ENCODE data around the gene THSD7B.

The THSD7B gene

DNA sequence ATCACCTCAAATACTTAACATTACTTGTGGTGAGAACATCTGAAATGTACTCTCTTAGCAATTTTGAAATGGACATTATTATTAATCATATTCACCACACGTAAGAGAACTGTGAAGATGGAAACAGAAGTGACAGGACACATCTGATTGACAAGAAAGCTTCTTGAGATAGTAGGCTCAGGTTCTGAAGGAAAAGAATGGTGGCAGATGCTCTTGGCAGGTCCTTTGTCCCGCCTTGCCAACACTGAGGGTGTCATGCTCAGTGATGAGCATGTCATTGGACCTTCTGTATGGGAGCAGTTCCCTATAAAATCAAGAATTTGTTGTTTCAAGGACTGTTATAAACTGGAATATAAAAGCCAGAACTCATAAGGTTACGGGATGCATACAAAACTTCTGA, 428.1 kb downstream of the THSD7B start:
- DNase-seq (ENCODE audit: low spot score) = no peak

DNA sequence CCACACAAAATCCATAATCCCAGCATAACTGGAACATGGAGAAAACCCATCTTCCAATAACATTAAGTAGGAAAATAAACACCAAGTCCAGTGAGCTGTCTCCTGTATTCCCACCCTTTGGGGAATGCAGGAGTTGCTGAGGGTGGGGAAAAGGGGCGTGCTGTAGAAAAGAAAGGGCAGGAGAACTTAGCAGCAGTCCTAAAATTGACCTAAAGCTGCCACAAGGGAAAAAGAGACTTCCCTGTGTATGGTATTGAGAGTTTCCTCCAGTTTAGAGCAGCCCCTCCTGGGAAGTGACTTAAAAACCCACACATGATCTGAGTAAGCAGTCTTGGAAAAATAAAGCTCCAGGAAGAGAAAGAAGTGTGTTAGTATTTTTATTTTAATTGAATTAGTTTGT, 428.8 kb downstream of the THSD7B start:
- DNase-seq (ENCODE audit: low spot score) = no peak

DNA sequence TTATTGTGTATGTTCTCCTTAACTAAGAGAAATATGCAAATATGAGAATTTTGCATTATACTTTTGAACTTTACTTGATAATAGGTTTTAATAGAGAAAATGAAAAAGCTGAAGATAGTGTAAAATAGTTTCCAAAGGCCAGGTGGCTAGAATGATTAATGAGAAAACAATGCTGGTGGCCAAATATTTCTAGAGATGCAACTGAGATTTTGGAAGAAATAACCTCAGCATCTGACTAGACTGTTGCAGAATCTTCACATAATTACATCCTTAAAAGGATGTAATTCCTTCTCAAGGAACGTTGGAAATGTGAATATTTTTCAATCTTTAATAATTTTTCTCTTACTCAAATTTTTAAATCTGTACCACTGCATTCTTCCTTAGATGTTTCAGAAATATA, 434.4 kb downstream of the THSD7B start:
- DNase-seq (ENCODE audit: low spot score) = no peak

DNA sequence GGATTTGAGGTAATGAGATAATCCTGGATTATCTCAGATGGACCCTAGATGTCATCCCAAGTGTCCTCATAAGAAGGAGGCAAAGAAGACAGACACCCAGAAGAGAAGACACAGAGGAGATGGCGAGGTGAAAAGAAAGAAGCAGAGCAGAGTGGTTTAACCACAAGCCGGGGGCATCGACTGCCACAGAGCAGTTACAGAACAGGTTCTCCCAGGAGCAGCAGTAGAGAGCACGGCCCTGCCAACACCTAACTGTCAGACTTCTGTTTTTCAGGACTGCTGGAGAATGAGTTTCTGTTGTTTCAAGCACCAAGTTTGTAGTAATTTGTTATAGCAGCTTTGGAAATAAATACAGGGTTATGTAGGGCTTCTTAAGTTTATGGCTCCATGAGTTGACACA, 437.0 kb downstream of the THSD7B start:
- no peak for DNase-seq (ENCODE audit: low spot score)

DNA sequence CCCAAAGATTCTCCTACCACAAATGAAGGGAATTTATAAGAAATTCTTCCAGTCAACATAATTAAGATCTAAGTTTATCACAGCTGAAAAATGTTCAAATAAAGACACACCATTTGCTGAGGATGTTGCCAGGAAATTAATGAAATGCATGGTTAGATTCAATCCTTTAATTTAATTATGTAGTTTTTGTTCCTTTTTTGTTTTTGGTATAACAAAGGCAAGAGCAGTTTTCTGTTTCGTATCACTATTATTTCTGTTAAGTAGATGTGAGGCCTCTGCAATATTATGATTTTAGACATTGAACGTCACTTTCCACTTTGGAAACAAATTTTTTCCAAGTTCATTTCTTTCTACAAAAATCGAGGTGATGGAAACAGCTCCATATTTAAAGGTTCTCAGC, 440.0 kb downstream of the THSD7B start:
- no peak for DNase-seq (ENCODE audit: low spot score)

DNA sequence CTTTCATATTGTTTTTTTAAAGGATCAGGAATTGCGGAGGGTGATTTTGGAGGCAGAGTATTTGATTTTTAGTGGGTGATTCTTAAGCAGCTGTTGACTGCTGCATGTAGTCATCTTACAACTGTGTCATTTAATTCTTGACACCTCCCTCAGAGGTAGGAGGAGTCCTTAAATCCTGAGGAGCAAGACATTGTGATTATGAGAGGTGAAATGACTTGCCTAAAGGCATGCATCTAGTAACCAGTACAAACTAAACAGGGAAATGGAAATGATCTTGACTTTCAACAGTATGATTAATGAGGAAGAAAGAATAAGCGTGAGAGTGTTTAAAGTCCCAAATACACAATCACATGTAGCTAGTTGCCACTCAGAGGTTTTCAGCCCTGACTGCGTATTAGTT, 440.7 kb downstream of the THSD7B start:
- DNase-seq (ENCODE audit: low spot score) = no peak

DNA sequence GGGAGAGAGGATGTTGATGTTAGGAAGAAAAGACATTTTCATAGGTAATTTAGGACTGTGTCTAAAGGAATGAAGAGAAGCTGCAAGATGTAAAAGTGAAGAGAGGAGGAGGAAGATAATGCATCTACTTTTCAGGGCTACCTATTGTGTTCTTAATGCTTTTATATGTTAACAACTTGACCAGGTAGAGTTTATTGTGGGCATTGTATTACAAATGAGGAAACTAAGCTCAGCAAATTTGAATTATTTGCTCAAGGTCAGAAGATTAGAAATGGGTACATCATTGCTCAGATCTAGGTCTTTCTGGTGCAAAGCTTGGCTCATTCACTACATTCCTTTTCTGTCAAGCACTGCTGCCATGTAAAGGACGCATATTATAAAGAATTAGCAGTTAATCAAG, 441.7 kb downstream of the THSD7B start:
- DNase-seq (ENCODE audit: low spot score) = no peak

DNA sequence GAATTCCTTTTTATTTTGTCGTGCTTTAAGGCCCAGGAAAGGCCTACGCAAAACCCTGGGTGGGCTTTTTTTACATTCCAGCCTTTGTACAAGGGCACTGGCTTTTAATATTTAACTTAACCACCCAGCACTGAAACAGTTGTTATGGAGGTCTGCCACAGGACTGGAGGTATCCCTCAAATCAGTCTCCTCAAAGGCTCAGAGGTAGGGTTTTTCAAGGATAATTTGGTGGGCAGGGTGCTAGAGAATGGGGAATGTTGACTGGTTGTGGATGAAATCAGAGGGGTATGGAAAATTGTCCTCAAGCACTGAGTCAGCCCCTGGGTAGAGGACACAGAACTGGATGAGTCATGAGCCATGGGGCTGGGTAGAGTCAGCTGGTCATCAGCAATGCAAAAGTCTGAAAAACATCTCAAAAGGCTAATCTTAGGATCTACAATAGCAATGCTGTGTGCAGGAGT, 443.1 kb downstream of the THSD7B start:
- no peak for DNase-seq (ENCODE audit: low spot score)

DNA sequence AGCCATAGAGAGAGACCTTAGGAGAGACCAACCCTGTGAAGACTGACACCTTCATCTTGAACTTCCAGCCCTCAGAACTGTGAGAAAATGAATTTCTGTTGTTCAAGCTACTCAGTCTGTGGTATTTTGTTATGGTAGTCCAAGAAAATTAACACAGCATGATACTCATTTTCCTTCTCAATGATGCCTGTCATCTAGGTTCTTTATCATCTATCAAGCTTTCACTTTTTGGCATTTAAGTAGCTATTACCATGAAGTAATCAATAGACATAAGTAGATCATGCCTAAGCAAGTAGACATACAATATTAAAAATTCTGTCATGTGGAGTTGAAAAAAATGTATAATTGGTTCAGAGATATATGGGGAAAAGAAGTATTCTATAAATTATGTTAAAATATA, 444.7 kb downstream of the THSD7B start:
- DNase-seq (ENCODE audit: low spot score) = no peak

DNA sequence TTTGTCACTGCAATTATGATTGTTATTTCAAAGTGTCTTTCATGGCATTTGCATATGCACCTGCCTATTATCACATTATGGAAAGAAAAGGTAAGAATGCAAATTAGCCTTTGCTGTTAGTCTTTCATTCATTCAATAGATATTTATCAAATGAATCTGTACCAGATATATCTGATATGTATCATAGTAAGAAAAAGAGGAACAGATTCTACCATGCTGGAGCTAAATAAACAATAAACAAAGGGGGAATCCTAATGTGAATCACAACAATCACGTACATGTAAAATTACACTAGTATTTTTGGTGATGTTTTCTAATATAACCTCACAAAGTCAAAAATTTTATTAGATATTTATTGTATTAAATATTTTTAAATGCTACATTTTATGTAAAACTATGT, 446.4 kb downstream of the THSD7B start:
- no peak for DNase-seq (ENCODE audit: low spot score)

DNA sequence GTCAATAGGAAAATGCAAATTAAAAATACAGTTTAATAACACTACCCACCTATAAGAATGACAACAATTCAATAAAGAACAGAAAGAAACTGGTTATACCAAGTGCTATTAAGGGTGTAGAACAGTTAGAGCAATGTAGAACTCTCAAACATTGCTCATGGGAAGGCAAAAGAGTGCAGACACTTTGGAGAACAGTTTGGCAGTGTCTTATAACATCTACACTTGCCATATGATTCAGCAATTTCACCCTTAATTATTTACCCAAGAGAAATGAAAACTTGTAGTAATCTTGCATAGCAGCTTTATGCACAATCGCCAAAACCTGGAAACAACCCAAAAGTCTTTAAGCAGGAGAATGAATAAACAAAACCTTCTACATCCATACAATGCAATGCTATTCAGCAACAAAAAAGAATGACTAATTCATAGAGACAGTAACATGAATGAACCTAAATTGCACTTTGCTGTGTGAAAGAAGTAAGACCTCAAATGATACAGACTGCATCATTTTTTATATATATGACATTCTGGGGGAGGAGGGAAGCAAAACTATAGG, 455.2 kb downstream of the THSD7B start:
- DNase-seq (ENCODE audit: low spot score) = no peak

DNA sequence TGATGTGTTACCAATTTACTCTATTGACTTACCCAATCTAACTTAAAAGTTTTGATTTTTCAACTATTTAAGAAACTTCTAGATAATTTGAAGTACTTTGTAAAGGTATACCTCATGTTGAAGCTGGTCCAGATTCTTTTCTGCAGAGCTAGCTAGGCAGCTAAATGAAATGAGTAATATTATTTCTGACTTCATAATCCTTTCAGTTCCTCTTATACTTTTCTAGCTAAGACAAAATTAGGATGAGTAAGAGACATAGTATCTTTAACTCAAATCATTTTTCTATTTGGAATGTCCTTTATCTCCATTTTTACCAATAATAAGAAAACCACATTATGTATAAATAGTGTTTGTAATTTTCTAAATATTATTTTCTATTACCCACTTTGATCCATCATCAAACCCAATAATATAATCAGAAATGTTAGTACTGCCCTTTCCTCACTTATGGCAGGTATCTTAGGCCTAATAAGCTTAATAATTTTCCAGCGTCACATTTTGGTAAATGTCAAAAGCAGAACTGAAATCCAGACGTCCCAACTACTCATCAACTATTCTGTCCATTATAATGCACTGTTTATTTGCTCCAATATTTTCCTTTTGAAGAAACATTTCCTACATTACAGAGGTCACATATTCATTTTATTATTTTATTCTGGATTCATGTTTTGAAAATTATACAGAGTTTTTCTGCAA, 456.6 kb downstream of the THSD7B start:
- no peak for DNase-seq (ENCODE audit: low spot score)

DNA sequence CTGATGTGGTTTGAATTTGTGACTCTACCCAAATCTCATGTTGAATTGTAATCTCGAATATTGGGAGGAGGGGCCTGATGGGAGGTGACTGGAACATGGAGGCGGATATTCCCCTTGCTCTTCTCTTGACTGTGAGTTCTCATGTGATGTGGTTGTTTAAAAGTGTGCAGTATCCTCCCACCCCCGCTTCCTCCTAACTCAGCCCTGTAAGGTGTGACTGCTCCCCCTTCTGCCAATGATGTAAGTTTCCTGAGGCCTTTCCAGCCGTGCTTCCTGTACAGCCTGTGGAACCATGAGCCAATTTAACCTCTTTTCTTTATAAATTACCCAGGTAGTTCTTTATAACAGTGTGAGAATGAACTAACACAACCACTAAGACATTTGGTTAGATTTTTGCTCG, 458.4 kb downstream of the THSD7B start:
- DNase-seq (ENCODE audit: low spot score) = no peak

DNA sequence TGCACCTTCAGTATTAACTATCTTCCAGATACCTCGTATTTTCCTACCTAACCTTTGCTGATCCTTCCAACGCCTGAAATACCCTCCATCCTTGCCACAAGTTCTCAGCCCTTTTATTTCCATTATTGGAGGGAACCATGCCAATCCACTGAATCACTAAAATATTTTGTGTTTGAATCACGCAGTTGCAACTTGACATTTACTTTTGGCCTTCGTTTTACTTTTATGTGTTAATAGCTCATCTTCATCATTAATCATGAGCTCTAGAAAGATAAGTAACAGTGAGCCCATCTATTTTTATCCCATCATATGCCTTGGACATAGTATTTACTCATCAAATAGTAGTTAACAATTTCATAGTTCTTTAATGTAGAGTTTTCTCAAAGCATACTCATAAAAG, 463.2 kb downstream of the THSD7B start:
- DNase-seq (ENCODE audit: low spot score) = no peak

DNA sequence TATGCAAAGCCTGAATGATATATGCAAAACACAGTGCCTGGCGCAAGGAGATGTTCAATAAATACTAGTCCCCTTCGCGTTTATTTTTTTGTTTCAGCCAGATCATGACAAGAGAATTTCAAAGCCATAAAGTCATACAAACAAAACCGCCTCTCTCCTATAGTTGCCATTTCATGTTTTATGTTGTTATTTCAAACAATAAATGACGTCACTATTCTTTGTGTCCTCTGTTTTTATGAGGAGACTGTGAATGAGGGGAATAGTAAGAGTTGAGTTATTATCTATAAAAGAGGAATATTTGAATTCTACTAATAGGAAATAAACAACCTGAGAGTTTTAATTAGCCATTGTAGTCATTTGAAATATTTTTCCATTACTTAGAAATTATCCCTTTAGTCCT, 464.5 kb downstream of the THSD7B start:
- DNase-seq (ENCODE audit: low spot score) = no peak

DNA sequence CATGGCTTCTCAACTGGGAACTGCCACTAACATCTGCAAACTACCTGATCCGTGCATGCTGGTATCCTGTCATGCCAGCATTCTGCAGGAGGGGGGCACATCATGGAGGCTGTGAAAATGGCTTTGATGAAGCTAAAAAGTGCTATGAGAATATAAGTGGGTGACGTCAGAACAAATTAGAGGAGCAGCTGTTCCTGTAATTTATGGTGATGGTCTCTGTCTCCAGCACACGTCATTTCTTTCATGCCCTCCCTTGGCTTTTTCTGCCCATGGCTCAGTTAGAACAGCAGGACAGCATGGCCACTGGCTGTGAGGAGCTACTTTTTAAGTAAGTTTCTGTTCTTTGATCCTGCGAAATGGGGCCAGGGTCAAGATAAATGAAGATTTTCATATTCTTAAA, 466.3 kb downstream of the THSD7B start:
- DNase-seq (ENCODE audit: low spot score) = no peak

DNA sequence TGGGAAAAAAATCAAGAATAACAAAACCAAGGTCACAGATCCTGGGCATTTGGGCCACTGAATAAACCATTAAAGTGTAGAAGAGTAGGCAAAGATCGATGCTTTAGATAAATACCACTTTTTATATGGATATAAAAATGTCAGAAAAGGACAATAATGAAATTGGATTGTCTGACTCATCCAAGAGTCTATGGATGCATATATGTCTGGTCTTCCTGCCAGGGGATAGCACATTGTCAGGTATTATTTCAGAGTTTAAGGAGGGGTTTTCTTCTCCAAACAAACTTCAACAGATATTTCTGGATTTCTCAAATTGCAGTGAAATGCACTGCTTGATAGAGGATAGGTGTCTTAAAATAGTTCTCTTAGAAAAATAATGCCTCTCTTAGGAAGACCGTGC, 466.7 kb downstream of the THSD7B start:
- no peak for DNase-seq (ENCODE audit: low spot score)

DNA sequence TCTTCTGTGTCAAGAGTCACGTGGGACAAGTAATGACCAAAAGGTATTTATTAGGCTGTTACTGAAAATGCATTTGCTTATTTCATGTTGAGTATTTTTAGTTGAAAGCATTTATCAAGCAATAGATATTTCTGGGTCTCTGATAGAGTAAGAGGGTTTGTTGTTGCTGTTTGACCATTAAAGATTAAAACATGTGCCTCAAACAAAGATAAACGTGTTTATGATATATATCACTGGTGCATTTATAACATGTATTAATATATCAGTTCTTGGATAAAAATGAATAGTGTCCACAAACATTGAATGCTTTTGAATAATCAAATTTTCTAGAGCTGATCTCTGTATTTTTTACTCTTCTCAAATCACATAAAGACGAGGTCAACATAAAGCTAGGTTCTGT, 467.7 kb downstream of the THSD7B start:
- no peak for DNase-seq (ENCODE audit: low spot score)

DNA sequence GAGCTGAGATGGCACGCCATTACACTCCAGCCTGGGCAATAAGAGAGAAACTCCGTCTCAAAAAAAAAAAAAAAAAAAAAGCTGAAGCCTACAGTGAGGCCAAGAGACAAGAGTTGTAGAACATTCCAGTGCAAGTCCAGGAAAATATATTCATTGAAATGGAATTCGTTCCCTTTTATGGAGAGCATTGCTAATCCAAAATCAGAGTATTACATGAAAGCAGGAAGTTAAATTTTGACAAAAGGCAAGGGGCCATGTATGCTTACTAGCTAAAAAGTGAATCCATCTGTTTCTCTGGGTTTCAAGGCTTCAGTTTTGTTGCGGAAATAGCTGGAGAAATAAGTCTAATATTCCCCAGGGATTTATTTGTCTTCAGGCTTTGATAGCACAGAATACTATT, 471.7 kb downstream of the THSD7B start:
- no peak for DNase-seq (ENCODE audit: low spot score)

DNA sequence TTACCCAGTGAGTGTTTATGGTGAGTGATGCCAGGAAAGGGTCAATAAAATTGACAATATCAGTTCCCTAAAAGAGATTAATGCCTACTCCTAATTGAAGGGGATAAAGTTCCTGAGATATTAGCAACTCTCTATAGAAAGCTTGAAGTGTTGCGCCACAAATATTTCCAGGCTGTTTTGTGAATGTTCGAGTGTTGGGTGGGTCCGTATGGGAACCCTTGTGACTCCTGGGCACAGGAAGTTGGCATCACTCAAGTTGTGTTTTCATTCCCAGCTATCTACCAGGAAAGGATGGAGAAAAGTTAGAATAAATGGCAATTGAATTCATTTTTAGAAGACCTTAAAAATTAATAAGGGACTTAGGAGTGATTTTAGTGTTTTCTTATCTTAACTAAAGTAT, 472.7 kb downstream of the THSD7B start:
- no peak for DNase-seq (ENCODE audit: low spot score)

DNA sequence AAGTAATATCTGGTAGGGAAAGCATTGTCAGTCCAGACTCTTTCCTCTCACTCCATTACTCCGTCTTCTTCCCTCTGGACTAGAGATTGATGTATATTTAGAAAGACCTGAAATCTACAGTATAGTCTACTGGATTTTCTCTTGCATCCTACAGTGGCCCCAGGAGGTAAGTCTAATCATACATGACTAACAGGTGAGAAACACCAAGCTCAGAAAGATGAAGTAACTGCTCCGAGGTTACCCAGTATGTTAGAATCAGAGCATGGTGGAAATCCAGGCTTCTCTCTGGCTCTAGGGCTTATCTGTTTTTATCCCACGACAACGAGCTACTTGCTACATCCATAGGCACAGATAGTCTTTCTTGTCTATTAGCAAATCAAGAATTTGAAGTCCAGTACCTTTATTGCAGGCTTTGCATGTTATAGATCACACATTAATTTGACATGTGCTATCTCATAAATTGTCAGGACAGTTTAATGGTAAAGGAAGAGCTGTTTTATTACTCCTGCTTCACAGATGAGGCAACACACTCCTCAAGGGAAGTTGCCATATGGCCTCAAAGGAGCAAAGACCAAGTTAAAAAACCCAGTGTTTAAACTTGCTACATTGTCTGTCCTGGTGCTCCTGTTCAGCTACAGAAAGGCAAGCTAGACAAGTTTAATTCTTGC, 484.3 kb downstream of the THSD7B start:
- no peak for DNase-seq (ENCODE audit: low spot score)

DNA sequence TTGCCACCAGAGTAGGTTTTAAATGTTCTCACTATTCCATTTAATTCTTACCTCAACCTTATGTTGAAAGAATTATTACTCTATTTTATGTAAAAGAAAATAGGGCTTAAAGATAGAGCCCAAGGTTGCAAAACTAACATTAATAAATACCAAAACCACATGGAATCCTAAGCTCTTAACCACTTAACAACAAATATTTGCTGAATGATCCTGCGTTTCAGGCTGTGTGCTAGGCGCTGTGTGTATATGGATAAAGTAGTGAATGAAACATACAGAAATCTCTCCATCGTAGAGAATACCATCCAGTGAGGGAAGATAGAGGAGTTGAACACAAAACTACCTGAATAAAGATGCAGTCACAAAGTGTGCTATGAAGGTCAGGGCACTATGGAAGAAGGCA, 485.1 kb downstream of the THSD7B start:
- DNase-seq (ENCODE audit: low spot score) = no peak

DNA sequence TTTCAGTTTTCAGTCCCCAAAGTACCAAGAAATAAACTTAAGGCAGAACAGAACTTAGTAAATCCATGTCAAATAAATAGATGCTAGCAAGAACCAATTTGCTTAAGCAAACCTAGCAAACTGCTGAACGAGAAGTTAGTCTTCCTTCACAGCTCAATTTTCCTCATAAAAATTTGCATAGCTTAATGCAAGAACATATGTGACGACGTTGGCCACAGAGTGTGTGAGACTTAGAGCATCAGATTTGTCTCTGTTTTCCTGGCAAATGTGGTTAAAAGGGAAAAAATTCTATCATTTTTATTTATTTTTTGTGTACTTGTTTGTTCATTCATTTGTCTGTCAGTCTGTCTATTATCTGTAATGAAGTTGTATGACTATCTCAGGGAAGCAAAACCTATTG, 485.7 kb downstream of the THSD7B start:
- DNase-seq (ENCODE audit: low spot score) = no peak

DNA sequence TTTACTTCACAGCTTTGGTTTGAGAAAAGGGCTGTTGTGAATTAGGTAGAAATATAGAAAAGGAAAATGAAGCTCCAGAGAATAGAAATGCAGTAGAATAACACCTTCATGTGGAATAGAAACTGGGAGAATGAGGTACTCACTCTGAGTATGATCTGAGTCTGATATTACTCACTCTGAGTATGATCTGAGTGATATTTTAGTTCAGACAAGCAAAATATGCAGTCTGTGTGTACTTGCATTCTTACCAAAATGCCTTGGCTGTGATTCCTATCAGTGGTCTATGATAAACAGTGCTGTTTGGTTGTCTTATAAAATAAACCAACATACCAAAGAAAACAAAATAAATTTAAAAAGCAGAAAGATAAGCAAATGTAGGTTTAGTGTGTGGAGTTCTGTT, 487.6 kb downstream of the THSD7B start:
- DNase-seq (ENCODE audit: low spot score) = no peak

Measured in HuH-7 (cell line).